Brain microvascular endothelial cell (primary cell): ENCODE measurements around the gene MEGF10.

Source experiments
- DNase-seq: peaks from one replicate; pipeline ENCODE4 v3.0.0-alpha.2; 2020
- H3K27ac ChIP-seq: fragments of 250-450 bp; sonication (Bioruptor Pico); 2 replicates; pipeline ENCODE4 v1.5.1; 2020; ENCODE audit warnings: mild to moderate bottlenecking, moderate library complexity
- H3K27me3 ChIP-seq: fragments of 250-450 bp; sonication (Bioruptor Pico); replicated peaks from 2 replicates; pipeline ENCODE4 v1.5.1; 2020; ENCODE audit warnings: mild to moderate bottlenecking
- H3K36me3 ChIP-seq: fragments of 250-450 bp; sonication (Bioruptor Pico); replicated peaks from 2 replicates; pipeline ENCODE4 v1.5.1; 2020; ENCODE audit warnings: mild to moderate bottlenecking
- H3K4me3 ChIP-seq: 2 replicates; pipeline ENCODE4 v1.5.1; 2011; ENCODE audit warnings: low read depth, mild to moderate bottlenecking, control low read depth, low read length, moderate library complexity
- CTCF ChIP-seq: IDR thresholded peaks from 2 replicates; pipeline ENCODE4 v1.5.1; 2011; ENCODE audit warnings: low read depth, mild to moderate bottlenecking, moderate library complexity, low read length, control low read depth, inconsistent platforms; ENCODE audit errors: missing control alignments
- in situ Hi-C: cut with HindIII; loops from 2 replicates; pipeline ENCODE4 v1.10.0; 2017; ENCODE audit warnings: low sequenced_read_pairs, low pct_ligation_motif_present

The MEGF10 gene

GRCh38 chr5:127369796-127370195 is 79.2 kb downstream of the MEGF10 start:
- TF ChIP-seq CTCF = no peak
- Histone ChIP-seq H3K27me3 (no peaks in the 10 kb centered on the region), H3K36me3 (no peaks in the 10 kb centered on the region), H3K4me3 (no peak overlapping the region), H3K27ac (no peak overlapping the region)
- DNase-seq = no peak
- in situ Hi-C loops = no loop called here

DNA sequence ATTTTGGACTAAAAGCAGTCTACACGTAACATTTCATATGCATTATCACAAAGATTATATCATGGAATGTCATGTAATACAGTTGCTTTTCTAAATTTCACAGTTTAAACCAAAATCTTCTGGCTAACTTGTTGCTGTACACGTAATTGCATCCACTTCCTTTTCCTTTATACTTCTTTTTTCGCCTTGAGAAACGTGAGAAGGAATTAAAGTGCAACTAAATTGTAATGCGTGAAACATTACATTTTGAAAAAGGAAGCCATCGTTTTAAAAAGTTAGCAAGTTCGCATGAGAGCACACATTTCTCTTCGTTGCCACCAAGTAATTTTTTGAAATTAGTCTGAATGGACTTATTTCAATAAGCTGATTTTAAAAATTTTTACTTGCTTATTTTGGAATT is 80.0 kb downstream of the MEGF10 start:
- no peak for TF ChIP-seq CTCF
- in situ Hi-C loops = no loop called here
- Histone ChIP-seq H3K4me3 (no peak overlapping the region), H3K27ac (peak overlapping the region; percentile 75), H3K36me3 (no peaks in the 10 kb centered on the region), H3K27me3 (no peaks in the 10 kb centered on the region)
- no peak for DNase-seq

GRCh38 chr5:127373858-127374491 is 83.4 kb downstream of the MEGF10 start:
- Histone ChIP-seq H3K27ac (no peak overlapping the region), H3K27me3 (no peaks in the 10 kb centered on the region), H3K4me3 (no peak overlapping the region), H3K36me3 (no peaks in the 10 kb centered on the region)
- no peak for DNase-seq
- TF ChIP-seq CTCF = peak; percentile 51
- in situ Hi-C loops = no loop called here

DNA sequence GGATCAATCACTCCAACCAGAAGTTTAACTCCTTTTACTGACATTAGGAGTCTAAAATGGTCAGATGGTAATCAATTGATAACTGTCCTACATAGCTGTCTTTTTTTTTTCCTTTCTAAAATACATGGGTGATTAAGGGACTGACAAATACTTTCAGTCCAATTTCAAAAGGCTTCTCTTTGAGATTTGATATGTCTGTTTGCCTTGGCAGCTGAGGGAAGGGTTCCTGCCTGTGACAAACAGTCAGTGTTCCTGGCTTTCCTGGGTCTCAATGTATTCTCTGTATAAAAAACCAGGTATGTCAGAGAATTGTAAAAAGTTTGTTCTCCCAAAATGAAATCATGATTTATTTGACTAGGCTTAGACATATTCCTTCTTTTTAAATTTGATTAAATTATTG is 84.5 kb downstream of the MEGF10 start:
- in situ Hi-C loops = no loop called here
- H3K36me3 ChIP-seq = no peaks in the 10 kb centered on the region
- no peak overlapping the region for H3K27ac ChIP-seq
- no peak for DNase-seq
- no peak for TF ChIP-seq CTCF
- H3K4me3 ChIP-seq = no peak overlapping the region
- no peaks in the 10 kb centered on the region for H3K27me3 ChIP-seq

GRCh38 chr5:127375544-127376091 is 85.0 kb downstream of the MEGF10 start:
- H3K27me3 ChIP-seq = no peaks in the 10 kb centered on the region
- in situ Hi-C loops = no loop called here
- no peak overlapping the region for H3K4me3 ChIP-seq
- H3K36me3 ChIP-seq = no peaks in the 10 kb centered on the region
- no peak for DNase-seq
- no peak for TF ChIP-seq CTCF
- H3K27ac ChIP-seq = no peak overlapping the region

GRCh38 chr5:127377651-127378050 is 87.1 kb downstream of the MEGF10 start:
- Histone ChIP-seq H3K27ac (no peak overlapping the region), H3K27me3 (no peaks in the 10 kb centered on the region), H3K36me3 (no peaks in the 10 kb centered on the region), H3K4me3 (no peak overlapping the region)
- TF ChIP-seq CTCF = no peak
- in situ Hi-C loops = no loop called here
- DNase-seq = no peak
